BJ (cell line): ENCODE data around the gene DDX18. TPM values are rescaled to one million over a fixed set of nuclear protein-coding genes. Genes with fewer than 3 reads are reported as not detected.
"Not testable (repeated sequence)": the region's sequence is repeated elsewhere in the genome, so short reads cannot be mapped to it uniquely, and the experiment has no call there.

ENCODE experiments used
- CTCF ChIA-PET: fragments of 350-600 bp; formaldehyde crosslinking; extraction: SDS; loops from one replicate; lab custom pipeline; 2021; ENCODE audit warnings: antibody characterized with exemption, inconsistent platforms; lab: Yijun Ruan, JAX
- POLR2A ChIA-PET: fragments of 300-600 bp; sonication (Branson Sonifier 250); formaldehyde crosslinking; extraction: SDS; loops from one replicate; lab custom pipeline; 2021; ENCODE audit warnings: antibody characterized with exemption; lab: Charles Lee
- DNase-seq: peaks from one replicate; pipeline ENCODE4 v3.0.0-alpha.2; 2011; ENCODE audit warnings: low read depth
- H3K27me3 ChIP-seq: 2 replicates; pipeline ENCODE4 v1.6.0; 2011; ENCODE audit warnings: low read length; ENCODE audit not compliant: control insufficient read depth, insufficient read depth
- H3K36me3 ChIP-seq: 2 replicates; pipeline ENCODE4 v1.5.1; 2011; ENCODE audit warnings: low read length; ENCODE audit not compliant: control insufficient read depth, insufficient read depth
- H3K4me3 ChIP-seq: 2 replicates; pipeline ENCODE4 v1.5.1; 2011; ENCODE audit warnings: low read depth, mild to moderate bottlenecking, control low read depth, low read length
- polyA plus RNA-seq: library from polyadenylated mRNA; depleted of rRNA; stranded (reverse); fragments of >200 nt; gene quantifications from 2 replicates; pipeline ENCODE4 v1.2.3, GENCODE V29; 2011
- TF ChIP-seq, protein P1 (sequence below): IDR thresholded peaks from 2 replicates; pipeline ENCODE4 v1.5.1; 2011; ENCODE audit warnings: low read depth, mild to moderate bottlenecking, control low read depth, inconsistent platforms, low read length, moderate library complexity; ENCODE audit not compliant: insufficient read depth

The DDX18 gene
- polyA plus RNA-seq, 1 experiment = 30.9 TPM

DNA sequence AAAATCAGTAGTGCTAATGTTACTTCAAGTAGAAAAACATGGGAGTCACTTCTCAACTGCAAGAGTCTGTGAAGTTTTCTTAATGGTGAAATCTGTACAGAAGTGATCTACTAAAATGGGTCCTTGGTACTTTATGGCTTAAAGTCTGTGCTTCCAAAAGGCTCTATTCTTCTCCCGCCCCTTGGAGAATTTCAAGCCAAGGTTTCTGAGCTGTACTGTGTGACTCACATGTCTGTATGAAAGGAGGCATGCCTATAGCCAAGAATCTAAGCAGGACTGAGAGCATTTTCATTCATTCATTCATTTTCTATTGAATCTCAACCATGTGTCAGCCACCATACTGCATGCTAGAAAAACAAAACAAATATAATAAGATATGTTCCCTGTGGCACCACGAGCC, 19.8 kb upstream of the DDX18 start:
- H3K27me3 ChIP-seq = no peaks in the 10 kb centered on the region; the same call in 1 of the 2 replicates
- ChIA-PET POLR2A (no interaction called here), CTCF (interaction anchor here (1.4 to 1.6 kb wide), 2 partner anchors 8 to 19 kb away, joined by 7 read pairs; partner anchors contain the start of gene DDX18)
- no peak overlapping the region for H3K4me3 ChIP-seq
- DNase-seq = no peak
- no peaks in the 10 kb centered on the region for H3K36me3 ChIP-seq
- TF ChIP-seq, protein P1, sequence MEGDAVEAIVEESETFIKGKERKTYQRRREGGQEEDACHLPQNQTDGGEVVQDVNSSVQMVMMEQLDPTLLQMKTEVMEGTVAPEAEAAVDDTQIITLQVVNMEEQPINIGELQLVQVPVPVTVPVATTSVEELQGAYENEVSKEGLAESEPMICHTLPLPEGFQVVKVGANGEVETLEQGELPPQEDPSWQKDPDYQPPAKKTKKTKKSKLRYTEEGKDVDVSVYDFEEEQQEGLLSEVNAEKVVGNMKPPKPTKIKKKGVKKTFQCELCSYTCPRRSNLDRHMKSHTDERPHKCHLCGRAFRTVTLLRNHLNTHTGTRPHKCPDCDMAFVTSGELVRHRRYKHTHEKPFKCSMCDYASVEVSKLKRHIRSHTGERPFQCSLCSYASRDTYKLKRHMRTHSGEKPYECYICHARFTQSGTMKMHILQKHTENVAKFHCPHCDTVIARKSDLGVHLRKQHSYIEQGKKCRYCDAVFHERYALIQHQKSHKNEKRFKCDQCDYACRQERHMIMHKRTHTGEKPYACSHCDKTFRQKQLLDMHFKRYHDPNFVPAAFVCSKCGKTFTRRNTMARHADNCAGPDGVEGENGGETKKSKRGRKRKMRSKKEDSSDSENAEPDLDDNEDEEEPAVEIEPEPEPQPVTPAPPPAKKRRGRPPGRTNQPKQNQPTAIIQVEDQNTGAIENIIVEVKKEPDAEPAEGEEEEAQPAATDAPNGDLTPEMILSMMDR = no peak

DNA sequence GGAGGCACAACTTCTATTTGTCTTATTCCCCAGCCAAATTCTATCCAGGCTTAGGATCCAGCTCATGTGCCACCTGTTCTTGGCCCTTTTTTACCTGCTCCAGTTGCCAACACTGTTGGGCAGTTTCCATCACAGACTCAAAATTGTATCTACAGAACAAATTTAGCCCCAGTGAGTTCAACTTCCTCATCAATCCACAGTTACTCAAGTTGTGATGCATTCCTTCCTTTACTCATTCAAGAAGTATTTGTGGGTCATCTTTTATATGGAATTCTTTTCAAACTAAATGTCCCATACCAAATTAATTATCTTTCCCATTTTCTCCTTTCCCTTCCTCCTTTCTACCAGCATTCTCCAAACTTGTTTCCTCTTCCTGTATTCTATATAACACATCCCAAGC, 12.7 kb upstream of the DDX18 start:
- peak; percentile 47 for DNase-seq
- TF ChIP-seq, protein P1 = no peak
- Histone ChIP-seq H3K4me3 (no peak overlapping the region), H3K27me3 (no peaks in the 10 kb centered on the region), H3K36me3 (no peaks in the 10 kb centered on the region)
- POLR2A ChIA-PET = no interaction called here
- CTCF ChIA-PET = interaction anchor here (1.1 to 3.3 kb wide), 2 partner anchors 12 to 15 kb away, joined by 4 to 26 read pairs; partner anchors contain the start of gene DDX18

DNA sequence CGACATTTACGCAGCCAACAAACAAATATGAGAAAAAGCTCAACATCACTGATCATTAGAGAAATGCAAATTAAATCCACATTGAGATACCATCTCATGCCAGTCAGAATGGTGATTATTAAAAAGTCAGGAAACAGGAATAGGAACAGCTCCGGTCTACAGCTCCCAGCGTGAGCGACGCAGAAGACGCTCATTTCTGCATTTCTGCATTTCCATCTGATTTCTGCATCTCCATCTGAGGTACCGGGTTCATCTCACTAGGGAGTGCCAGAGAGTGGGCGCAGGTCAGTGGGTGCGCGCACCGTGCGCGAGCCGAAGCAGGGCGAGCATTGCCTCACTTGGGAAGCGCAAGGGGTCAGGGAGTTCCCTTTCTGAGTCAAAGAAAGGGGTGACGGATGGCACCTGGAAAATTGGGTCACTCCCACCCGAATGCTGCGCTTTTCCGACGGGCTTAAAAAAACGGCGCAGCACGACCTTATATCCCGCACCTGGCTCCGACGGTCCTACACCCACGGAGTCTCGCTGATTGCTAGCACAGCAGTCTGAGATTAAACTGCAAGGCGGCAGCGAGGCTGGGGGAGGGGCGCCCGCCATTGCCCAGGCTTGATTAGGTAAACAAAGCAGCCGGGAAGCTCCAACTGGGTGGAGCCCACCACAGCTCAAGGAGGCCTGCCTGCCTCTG, 10.7 kb upstream of the DDX18 start:
- POLR2A ChIA-PET, H3K36me3 ChIP-seq, H3K27me3 ChIP-seq, DNase-seq: not testable (repeated sequence)
- H3K4me3 ChIP-seq = peak overlapping the region; percentile 22
- CTCF ChIA-PET = interaction anchor here (1.0 to 3.3 kb wide), 2 partner anchors 10 to 181 kb away, joined by 3 to 26 read pairs; partner anchors contain the start of gene DDX18

DNA sequence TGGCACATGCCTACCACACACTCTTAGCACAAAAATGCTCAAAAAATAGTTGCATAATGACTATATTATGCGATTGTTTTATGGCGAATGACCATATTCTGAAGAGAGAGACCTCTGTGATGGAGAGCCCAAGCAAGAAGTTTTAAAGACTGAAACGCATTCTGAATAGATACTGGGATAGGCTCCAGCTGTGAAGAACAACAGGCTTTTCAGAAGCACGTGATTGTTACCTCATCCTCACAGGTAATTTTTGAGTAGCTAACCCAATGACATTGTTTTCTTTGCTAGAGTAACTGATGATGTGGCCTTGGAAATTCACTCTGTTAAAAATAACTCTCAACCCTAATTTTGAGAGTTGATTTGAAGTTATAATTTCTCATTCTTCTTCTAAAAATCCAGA, 2.0 kb upstream of the DDX18 start:
- ChIA-PET CTCF (interaction anchor here (3.6 to 5.8 kb wide), 3 partner anchors 10 to 191 kb away, joined by 26 to 139 read pairs (median 39); no protein-coding TSS in a partner anchor), POLR2A (no interaction called here)
- no peak overlapping the region for H3K4me3 ChIP-seq
- TF ChIP-seq, protein P1 = no peak
- no peaks in the 10 kb centered on the region for H3K27me3 ChIP-seq
- no peak for DNase-seq
- H3K36me3 ChIP-seq = no peaks in the 10 kb centered on the region; the same call in 1 of the 2 replicates

DNA sequence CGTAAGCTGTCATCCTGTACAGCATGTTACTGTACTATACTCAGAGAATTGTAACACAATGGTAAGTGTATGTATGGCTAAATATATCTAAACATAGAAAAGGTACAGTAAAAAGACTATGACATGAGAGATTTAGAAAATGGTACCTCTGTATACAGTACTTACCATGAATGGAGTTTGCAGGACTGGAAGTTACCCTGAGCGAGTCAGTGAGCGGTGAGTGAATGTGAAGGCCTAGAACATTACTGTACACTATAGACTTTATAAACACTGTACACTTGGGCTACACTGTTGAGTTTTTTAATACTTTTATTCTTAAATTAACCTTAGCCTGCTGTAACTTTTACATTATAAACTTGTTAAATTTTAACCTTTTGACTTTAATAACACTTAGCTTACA, 1.5 kb downstream of the DDX18 start:
- POLR2A ChIA-PET = no interaction called here
- TF ChIP-seq, protein P1 = no peak
- H3K4me3 ChIP-seq = peak overlapping the region; percentile 17; the same call in 1 of the 2 replicates
- peaks cover 6% of the 10 kb centered on the region for H3K36me3 ChIP-seq
- DNase-seq = no peak
- CTCF ChIA-PET = interaction anchor here (0.7 to 5.8 kb wide), 3 partner anchors 20 to 188 kb away, joined by 3 to 139 read pairs (median 3); no protein-coding TSS in a partner anchor
- no peaks in the 10 kb centered on the region for H3K27me3 ChIP-seq
